HG03025 (cell line): ENCODE data around the gene SCN8A.
"Not testable (repeated sequence)": the region's sequence is repeated elsewhere in the genome, so short reads cannot be mapped to it uniquely, and the experiment has no call there.

ENCODE experiments used
- ATAC-seq: cut with Tn5 transposase; IDR thresholded peaks from one replicate; pipeline ENCODE4 v1.9.1; 2021; ENCODE audit warnings: mild to moderate bottlenecking, moderate library complexity; ENCODE audit not compliant: unreplicated experiment, low FRiP score

Gene SCN8A

GRCh38 chr12:51591016-51591901 is at the start of gene SCN8A:
SCN8A (plus strand) TSS chr12:51591233; CDS start chr12:51662818, 71,585 bp downstream.
- no peak for ATAC-seq

DNA sequence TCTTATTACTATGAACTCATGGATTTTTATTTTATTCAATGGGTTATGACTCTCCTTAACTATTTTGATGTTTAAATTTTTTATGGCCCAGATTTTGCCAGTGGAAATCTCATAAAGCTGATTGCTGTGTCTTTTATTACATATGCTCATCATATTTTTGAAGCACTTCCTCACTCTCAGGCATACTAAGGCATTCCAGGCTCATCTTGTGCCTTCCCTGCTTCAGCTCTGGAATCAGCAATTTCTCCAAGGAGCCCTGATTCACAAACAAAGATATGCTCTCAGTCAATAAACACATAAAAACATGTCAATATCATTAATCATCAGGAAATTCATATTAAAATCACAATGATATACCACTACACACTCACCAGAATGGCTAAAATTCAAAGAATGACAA is 44.9 kb upstream of the SCN8A start:
- ATAC-seq = no peak

- no peak for ATAC-seq
These were observed 43.4 kb upstream of the SCN8A start for GRCh38 chr12:51547606-51548005.

- ATAC-seq = no peak
These were observed 42.8 kb upstream of the SCN8A start for GRCh38 chr12:51548241-51548640.

- no peak for ATAC-seq
These were observed 41.4 kb upstream of the SCN8A start for GRCh38 chr12:51549637-51550036.

DNA sequence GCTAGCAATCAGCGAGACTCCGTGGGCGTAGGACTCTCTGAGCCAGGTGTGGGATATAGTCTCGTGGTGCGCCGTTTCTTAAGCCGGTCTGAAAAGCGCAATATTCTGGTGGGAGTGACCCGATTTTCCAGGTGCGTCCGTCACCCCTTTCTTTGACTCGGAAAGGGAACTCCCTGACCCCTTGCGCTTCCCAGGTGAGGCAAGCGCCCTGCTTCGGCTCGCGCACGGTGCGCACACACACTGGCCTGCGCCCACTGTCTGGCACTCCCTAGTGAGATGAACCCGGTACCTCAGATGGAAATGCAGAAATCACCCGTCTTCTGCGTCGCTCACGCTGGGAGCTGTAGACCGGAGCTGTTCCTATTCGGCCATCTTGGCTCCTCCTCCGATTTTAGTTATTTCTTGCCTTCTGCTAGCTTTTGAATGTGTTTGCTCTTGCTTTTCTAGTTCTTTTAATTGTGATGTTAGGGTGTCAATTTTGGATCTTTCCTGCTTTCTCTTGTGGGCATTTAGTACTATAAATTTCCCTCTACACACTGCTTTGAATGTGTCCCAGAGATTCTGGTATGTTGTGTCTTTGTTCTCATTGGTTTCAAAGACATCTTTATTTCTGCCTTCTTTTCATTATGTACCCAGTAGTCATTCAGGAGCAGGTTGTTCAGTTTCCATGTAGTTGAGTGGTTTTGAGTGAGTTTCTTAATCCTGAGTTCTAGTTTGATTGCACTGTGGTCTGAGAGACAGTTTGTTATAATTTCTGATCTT is 22.6 kb upstream of the SCN8A start:
- ATAC-seq = not testable (repeated sequence)

- ATAC-seq = no peak
These were observed 11.6 kb upstream of the SCN8A start for GRCh38 chr12:51579321-51579850.

DNA sequence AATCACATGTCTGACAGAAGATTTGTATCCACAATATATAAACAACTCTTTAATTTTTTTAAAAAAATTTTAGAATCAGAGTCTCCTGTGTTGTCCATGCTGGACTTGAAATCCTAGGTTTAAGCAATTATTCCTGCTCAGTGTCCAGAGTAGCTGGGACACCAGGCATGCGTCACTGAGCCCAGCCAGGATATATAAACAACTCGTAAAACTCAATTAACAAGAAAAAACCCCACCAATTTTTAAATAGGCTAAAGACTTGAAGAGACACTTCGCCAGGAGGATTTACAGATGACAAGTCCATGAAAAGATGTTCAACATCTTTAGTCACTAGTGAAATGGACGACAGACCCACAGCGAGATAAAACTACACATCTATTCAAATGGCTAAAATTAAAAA is 2.0 kb upstream of the SCN8A start:
- no peak for ATAC-seq

GRCh38 chr12:51589557-51590176 is 1.4 kb upstream of the SCN8A start:
- no peak for ATAC-seq

- ATAC-seq = no peak
These were observed 552 bp upstream of the SCN8A start for GRCh38 chr12:51590347-51591015.

GRCh38 chr12:51592034-51592705 is 1.1 kb downstream of the SCN8A start:
- no peak for ATAC-seq

GRCh38 chr12:51593021-51593420 is 2.0 kb downstream of the SCN8A start:
- no peak for ATAC-seq

DNA sequence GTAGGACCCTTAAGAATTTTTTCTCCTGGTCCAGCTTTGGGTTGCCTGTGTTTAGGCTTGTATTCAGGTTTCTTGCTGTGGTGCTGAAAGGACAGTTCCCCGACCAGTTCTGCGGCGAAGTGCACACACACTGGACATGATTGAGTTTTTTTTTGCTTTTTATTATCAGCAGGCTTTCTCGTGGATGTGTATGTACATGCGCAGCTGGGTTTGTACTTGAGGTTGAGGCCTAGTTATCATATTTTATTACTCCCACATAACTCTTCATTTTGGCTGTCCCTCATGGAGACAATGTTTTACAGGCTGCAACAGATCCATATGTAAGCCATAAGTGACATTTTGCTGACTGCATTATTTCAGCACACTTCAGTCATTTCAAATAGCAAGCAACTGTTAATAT is 2.5 kb downstream of the SCN8A start:
- no peak for ATAC-seq

GRCh38 chr12:51598156-51598555 is 7.1 kb downstream of the SCN8A start:
- ATAC-seq = no peak

- ATAC-seq = no peak
These were observed 9.7 kb downstream of the SCN8A start for GRCh38 chr12:51600721-51601120.

DNA sequence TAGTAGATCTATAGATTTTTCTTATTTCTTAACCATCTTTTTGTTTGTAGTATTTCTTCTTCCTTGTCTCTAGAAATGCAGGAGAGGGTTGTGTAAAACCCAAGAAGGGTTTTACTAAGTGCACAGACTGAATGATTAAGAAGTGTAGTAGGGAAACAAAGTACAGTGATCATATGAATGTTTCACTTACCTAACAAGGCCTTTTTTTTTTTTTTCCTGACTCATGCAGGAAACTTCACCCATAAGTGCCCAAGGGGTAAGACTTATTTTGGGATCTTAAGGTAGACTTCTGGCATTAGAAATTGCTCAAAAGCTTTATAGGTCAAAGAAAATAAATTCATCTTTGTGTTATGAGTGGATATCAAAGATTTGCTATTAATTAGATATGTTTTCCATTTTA is 10.2 kb downstream of the SCN8A start:
- no peak for ATAC-seq

- not testable (repeated sequence) for ATAC-seq
These were observed 14.9 kb downstream of the SCN8A start for GRCh38 chr12:51605896-51606295.

- not testable (repeated sequence) for ATAC-seq
These were observed 16.2 kb downstream of the SCN8A start for GRCh38 chr12:51607197-51607596.

DNA sequence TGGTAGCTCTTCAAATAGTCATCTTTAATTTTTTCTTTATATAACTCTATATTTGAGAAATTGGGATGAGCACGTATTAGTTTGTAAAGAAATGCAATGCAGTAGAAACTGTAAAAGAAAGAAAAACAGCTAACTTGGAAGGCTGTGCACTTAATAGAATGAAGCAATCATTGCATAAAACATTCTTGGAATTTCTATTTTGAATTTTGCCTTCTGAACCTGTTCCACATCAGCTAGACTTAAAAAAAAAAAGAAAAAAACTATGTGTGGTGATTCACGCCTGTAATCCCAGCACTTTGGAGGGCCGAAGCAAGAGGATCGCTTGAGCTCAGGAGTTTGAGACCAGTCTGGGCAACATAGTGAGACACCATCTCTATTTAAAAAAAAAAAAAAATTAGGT is 29.4 kb downstream of the SCN8A start:
- ATAC-seq = no peak
